Measurements from ENCODE around the gene PROZ.

Gene PROZ

DNA sequence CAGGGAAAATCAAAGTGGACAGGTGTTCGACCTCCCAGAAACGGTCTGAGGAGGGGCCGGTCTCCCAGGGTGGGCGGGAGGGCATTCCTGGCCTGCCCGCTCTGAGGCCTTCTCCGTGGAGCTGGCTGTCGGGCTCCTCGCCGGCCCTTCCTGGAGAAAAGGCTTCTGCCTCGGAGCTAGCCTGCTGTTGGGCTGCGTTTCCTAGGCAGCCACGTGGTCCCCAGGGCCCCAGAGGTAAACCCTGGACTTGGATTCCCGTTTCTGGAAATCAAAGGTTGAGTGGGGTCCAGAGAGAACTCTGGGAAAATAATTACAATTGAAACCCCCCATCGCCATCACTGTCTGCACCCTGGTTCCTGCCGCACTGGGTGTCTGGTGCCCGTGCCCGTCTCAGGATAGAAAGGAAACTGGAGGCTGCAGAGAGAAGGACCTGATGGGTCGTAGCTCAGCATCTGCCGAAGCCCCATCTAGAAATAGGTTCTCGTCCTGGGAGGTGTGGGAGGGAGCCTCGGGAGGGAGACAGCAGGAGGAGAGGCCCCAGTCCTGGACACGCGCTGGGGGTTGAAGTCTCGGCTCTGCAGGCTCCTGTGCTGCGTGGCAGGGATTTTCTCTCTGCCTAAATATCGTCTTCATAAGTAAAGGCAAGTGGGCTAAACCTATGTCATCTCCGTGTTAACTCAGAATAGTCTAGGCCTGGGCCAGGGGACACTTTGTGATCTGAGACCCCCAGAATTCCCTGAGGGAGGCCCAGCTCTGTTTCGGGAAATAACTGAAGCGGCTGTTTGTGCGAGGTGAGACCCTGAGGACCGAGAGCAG is 7.7 kb upstream of the PROZ start:
- Histone ChIP-seq H3K4me1 (ENCODE audit: control insufficient read depth, insufficient read depth, low read length) (peaks cover 3% of the 10 kb centered on the region; the same call in 1 of the 2 replicates), H3K36me3 (ENCODE audit: control insufficient read depth, insufficient read depth, low read length) (no peaks in the 10 kb centered on the region), H3K9me3 (ENCODE audit: control insufficient read depth, insufficient read depth, low read length) (no peaks in the 10 kb centered on the region), H3K4me3 (ENCODE audit: low read length) (no peak overlapping the region), H3K27ac (ENCODE audit: low read length) (no peak overlapping the region), H3K27me3 (ENCODE audit: control insufficient read depth, insufficient read depth, low read length) (peaks cover 2% of the 10 kb centered on the region; the same call in 1 of the 2 replicates)
- no peak for DNase-seq (ENCODE audit: low read depth, low spot score)
- no CpG with 5 or more reads among the region's 31 CpGs for WGBS (ENCODE audit: insufficient coverage, insufficient read length)

DNA sequence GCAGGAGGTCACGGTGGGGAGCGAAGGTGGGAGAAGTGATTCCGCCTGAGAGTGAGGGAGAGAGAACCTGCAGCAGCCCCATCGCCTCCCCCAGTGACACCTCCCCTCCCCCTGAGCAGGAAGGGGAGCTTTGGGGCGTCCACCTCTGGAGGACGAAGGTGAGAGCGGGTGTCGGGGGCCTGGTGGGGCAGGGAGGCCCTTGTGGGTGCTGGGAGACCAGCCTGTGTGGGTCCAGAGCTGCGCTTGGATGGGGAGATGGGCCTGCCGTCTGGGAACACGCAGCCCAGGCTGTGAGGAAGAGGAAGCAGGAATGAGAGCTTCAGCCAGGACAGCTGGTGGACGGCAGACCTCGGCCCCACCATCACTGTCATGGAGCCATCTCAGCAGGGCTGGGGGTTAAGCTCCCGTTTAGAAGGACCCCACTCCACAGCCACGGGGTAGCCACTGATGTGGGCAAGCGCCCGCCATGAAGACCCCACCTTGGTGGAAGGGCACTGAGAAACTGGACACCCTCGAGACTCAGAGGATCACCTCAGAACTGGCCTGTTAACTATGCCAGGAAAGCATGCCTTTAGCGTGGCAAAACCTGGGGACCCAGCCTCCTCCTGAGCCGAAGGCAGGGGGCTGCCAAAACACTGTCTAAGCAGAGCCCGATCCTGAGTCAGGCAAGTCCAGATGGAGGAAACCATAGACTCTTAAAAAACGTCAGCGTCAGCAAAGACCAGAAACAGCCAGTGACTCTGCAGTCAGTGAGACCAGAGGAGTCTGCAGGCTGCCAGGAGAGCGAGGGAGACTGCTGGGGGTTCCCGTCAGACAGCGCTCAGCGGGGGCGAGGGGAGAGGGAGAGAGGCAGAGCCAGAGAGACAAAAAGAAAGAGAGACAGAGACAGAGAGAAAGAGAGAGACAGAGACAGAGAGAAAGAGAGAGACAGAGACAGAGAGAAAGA is 6.4 kb upstream of the PROZ start:
- WGBS (ENCODE audit: insufficient coverage, insufficient read length), result no CpG with 5 or more reads among the region's 28 CpGs

DNA sequence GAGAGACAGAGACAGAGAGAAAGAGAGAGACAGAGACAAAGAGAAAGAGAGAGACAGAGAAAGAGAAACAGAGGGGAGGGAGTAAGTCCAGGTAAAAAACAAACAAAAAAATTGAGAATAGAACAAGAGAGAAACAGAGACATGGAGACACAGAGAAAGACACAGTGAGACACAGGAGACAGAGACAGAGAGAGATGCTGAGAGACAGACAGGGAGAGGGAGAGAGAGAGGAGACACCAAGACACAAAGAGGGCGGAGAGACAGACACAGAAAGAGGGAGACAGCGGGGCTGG is 5.8 kb upstream of the PROZ start:
- Histone ChIP-seq H3K9me3 (ENCODE audit: control insufficient read depth, insufficient read depth, low read length) (no peaks in the 10 kb centered on the region), H3K36me3 (ENCODE audit: control insufficient read depth, insufficient read depth, low read length) (no peaks in the 10 kb centered on the region), H3K27me3 (ENCODE audit: control insufficient read depth, insufficient read depth, low read length) (peaks cover 2% of the 10 kb centered on the region; the same call in 1 of the 2 replicates), H3K4me3 (ENCODE audit: low read length) (peak overlapping the region; percentile 15; the same call in 1 of the 2 replicates), H3K4me1 (ENCODE audit: control insufficient read depth, insufficient read depth, low read length) (peaks cover 3% of the 10 kb centered on the region; the same call in 1 of the 2 replicates), H3K27ac (ENCODE audit: low read length) (no peak overlapping the region)
- no peak for DNase-seq (ENCODE audit: low read depth, low spot score)
- WGBS (ENCODE audit: insufficient coverage, insufficient read length), result no CpG with 5 or more reads among the region's 2 CpGs

More for the DNA sequence above, 6.4 kb upstream of the PROZ start:
- Histone ChIP-seq H3K4me1 (ENCODE audit: control insufficient read depth, insufficient read depth, low read length) (peaks cover 3% of the 10 kb centered on the region; the same call in 1 of the 2 replicates), H3K36me3 (ENCODE audit: control insufficient read depth, insufficient read depth, low read length) (no peaks in the 10 kb centered on the region), H3K27me3 (ENCODE audit: control insufficient read depth, insufficient read depth, low read length) (peaks cover 2% of the 10 kb centered on the region; the same call in 1 of the 2 replicates), H3K4me3 (ENCODE audit: low read length) (no peak overlapping the region), H3K9me3 (ENCODE audit: control insufficient read depth, insufficient read depth, low read length) (no peaks in the 10 kb centered on the region), H3K27ac (ENCODE audit: low read length) (no peak overlapping the region)
- DNase-seq (ENCODE audit: low read depth, low spot score), result no peak

DNA sequence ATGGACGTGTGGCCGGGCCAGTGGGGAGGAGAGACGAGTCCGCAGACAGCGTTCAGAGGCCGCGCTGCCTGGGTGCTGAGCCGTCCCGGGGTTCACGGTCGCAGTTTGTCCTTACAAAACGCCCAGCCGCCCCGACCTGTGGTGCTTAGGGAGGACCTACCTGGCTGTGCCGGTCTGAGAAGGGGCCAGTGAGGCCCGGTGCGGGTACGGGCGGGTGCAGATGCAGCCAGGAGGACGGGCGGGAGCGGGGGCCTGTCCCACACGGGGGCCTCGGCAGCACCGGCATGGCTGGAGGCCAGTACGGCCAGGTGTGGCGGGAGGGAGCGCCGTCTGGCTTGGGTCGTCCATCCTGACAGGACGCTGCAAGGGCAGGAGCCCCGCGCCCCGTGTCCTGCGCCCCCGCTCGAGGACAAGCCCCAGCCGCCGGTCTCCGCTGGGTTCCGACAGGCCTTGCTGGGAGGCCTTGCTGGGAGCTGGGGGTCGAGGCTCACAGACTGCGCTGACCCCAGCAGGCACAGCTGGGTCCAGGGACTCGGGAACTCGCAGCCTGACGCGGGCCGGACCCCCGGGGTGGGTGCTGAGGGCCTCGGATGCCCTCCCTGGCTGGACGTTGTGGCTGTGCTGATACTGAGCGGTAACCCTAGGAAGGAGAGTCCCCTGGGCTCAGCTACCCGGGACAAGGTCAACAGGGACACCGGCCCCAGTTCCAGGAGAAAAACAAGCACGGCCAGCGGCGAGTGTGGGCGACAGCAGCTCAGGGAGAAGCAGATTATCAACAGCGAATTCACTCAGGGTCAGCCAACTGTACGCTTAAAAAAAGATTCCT is 5.3 kb upstream of the PROZ start:
- H3K27me3 ChIP-seq (ENCODE audit: control insufficient read depth, insufficient read depth, low read length), result peaks cover 2% of the 10 kb centered on the region; the same call in 1 of the 2 replicates
- no peaks in the 10 kb centered on the region for H3K9me3 ChIP-seq (ENCODE audit: control insufficient read depth, insufficient read depth, low read length)
- peak overlapping the region; percentile 15; the same call in 1 of the 2 replicates for H3K4me3 ChIP-seq (ENCODE audit: low read length)
- WGBS (ENCODE audit: insufficient coverage, insufficient read length), result no CpG with 5 or more reads among the region's 60 CpGs
- H3K4me1 ChIP-seq (ENCODE audit: control insufficient read depth, insufficient read depth, low read length), result peaks cover 3% of the 10 kb centered on the region; the same call in 1 of the 2 replicates
- H3K36me3 ChIP-seq (ENCODE audit: control insufficient read depth, insufficient read depth, low read length), result no peaks in the 10 kb centered on the region
- DNase-seq (ENCODE audit: low read depth, low spot score), result no peak
- no peak overlapping the region for H3K27ac ChIP-seq (ENCODE audit: low read length)

DNA sequence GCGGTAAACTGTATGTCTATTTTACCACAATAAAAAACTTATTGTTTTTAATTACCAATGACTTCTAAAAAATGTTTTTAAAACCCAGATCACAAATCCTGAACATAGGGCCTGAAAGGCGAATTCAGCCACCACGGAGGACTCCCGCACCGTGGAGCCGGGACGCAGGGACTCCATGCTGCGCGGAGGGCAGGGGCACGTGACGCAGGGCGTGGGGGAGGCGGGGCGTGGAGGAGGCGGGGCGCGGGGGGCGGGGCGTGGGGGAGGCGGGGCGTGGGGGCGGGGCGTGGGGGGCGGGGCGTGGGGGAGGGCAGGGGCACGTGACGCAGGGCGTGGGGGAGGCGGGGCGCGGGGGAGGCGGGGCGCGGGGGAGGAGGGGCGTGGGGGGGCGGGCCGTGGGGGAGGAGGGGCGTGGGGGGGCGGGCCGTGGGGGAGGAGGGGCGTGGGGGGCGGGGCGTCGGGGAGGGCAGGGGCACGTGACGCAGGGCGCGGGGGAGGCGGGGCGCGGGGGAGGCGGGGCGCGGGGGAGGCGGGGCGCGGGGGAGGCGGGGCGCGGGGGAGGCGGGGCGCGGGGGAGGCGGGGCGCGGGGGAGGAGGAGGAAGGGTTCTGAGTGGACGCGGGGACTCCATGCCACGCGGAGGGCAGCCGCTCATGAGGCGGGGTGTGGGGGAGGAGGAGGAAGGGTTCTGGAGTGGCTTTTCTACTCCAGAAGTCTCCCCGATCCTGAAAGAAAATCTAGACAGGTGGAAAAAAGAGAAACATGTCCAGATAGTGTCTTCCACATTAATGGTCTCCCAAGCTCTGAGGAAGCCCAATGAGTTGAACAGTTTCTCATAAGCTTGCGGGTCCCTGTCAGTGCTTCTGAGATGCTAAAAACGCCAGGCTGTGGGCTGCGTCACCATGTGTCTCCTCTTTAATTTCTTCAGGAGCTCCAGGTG is 4.4 kb upstream of the PROZ start:
- Histone ChIP-seq H3K27me3 (ENCODE audit: control insufficient read depth, insufficient read depth, low read length) (peaks cover 2% of the 10 kb centered on the region; the same call in 1 of the 2 replicates), H3K36me3 (ENCODE audit: control insufficient read depth, insufficient read depth, low read length) (no peaks in the 10 kb centered on the region), H3K27ac (ENCODE audit: low read length) (no peak overlapping the region), H3K4me1 (ENCODE audit: control insufficient read depth, insufficient read depth, low read length) (peaks cover 6% of the 10 kb centered on the region), H3K4me3 (ENCODE audit: low read length) (peak overlapping the region; percentile 19; the same call in 1 of the 2 replicates), H3K9me3 (ENCODE audit: control insufficient read depth, insufficient read depth, low read length) (no peaks in the 10 kb centered on the region)
- no CpG with 5 or more reads among the region's 76 CpGs for WGBS (ENCODE audit: insufficient coverage, insufficient read length)
- DNase-seq (ENCODE audit: low read depth, low spot score), result no peak

DNA sequence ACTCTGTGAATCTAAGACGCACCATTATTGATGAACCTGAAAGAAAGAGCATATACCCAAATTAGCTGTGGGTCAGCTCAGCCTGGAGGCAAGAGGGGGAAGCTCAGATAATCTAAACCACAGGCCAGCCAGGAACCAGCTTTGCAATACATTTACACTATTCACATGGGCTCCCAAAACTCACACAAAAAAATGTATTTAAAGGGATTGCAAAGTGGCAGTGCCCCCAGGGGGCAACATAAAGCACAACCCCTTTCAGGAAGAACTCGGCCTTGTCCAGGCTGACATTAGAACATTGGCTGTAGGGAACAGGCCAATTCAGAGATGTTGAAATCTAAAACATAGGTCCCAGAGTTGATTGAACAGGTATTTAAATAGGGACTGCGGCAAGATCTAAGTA is 3.2 kb upstream of the PROZ start:
- no CpG with 5 or more reads among the region's 3 CpGs for WGBS (ENCODE audit: insufficient coverage, insufficient read length)

DNA sequence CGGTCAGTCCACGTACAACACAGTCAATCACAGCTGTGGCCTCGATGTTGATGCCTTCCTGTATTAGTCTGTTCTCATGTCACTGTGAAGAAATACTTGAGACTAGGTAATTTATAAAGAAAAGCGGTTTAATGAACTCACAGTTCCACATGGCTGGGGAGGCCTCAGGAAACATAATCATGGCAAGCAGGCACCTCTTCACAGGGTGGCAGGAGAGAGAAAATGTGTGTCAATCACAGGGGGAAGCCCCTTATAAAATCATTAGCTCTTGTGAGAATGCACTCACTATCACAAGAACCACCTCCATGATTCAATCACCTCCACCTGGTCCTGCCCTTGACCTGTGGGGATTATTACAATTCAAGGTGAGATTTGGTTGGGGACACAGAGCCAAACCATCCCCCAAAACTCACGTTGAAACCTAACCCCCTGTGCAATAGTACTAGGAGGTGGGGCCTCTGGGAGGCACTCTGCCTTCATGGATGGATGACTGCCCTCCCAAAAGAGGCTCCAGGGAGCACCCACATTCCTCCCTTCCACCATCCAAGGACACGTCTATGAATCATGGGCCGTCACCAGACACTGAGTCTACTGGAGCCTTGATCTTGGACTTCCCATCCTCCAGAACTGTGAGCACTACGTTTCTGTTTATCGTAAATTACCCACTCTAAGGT is 2.3 kb upstream of the PROZ start:
- H3K36me3 ChIP-seq (ENCODE audit: control insufficient read depth, insufficient read depth, low read length), result no peaks in the 10 kb centered on the region
- H3K9me3 ChIP-seq (ENCODE audit: control insufficient read depth, insufficient read depth, low read length), result no peaks in the 10 kb centered on the region
- H3K27me3 ChIP-seq (ENCODE audit: control insufficient read depth, insufficient read depth, low read length), result peaks cover 2% of the 10 kb centered on the region; the same call in 1 of the 2 replicates
- H3K27ac ChIP-seq (ENCODE audit: low read length), result no peak overlapping the region
- H3K4me1 ChIP-seq (ENCODE audit: control insufficient read depth, insufficient read depth, low read length), result peaks cover 6% of the 10 kb centered on the region
- no CpG with 5 or more reads among the region's 9 CpGs for WGBS (ENCODE audit: insufficient coverage, insufficient read length)
- H3K4me3 ChIP-seq (ENCODE audit: low read length), result no peak overlapping the region
- DNase-seq (ENCODE audit: low read depth, low spot score), result no peak

More for the DNA sequence above, 3.2 kb upstream of the PROZ start:
- no peaks in the 10 kb centered on the region for H3K36me3 ChIP-seq (ENCODE audit: control insufficient read depth, insufficient read depth, low read length)
- peaks cover 2% of the 10 kb centered on the region; the same call in 1 of the 2 replicates for H3K27me3 ChIP-seq (ENCODE audit: control insufficient read depth, insufficient read depth, low read length)
- H3K4me3 ChIP-seq (ENCODE audit: low read length), result no peak overlapping the region
- no peak for DNase-seq (ENCODE audit: low read depth, low spot score)
- H3K9me3 ChIP-seq (ENCODE audit: control insufficient read depth, insufficient read depth, low read length), result no peaks in the 10 kb centered on the region
- H3K27ac ChIP-seq (ENCODE audit: low read length), result no peak overlapping the region
- H3K4me1 ChIP-seq (ENCODE audit: control insufficient read depth, insufficient read depth, low read length), result peaks cover 6% of the 10 kb centered on the region

DNA sequence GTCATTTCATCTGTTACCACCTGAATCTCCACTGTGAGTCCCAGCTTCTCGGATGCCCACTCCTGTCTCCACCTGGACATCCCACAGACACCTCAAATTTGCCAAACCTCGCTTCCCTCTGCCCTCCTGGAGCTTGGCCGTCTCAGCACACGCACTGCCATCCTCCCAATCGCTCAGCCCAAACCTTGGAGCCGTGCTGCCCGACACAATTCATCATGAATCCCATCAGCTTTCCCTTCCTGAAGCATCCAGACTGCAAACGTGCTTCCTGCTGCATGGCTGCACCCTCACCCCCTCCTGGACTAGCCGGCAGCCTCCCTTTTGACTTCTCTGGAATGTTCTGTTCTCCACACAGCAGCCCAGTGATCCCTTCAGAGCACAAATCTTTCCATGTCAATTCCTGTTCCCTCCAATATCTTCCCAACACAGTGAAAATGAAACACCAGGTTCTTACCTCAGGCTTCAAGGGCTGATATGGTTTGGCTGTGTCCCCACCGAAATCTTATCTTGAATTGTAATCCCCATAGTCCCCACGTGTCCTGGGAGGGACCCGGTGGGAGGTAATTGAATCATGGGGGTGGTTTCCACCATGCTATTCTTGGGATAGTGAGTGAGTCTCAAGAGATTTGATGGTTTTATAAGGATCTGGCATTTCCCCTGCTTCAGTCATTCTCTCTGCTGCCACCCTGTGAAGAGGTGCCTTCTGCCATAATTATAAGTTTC is 1.1 kb upstream of the PROZ start:
- no peak for DNase-seq (ENCODE audit: low read depth, low spot score)
- WGBS (ENCODE audit: insufficient coverage, insufficient read length), result no CpG with 5 or more reads among the region's 12 CpGs
- Histone ChIP-seq H3K27ac (ENCODE audit: low read length) (no peak overlapping the region), H3K27me3 (ENCODE audit: control insufficient read depth, insufficient read depth, low read length) (peaks cover under 1% of the 10 kb centered on the region; the same call in 1 of the 2 replicates), H3K4me3 (ENCODE audit: low read length) (no peak overlapping the region), H3K9me3 (ENCODE audit: control insufficient read depth, insufficient read depth, low read length) (no peaks in the 10 kb centered on the region), H3K4me1 (ENCODE audit: control insufficient read depth, insufficient read depth, low read length) (peaks cover 8% of the 10 kb centered on the region), H3K36me3 (ENCODE audit: control insufficient read depth, insufficient read depth, low read length) (no peaks in the 10 kb centered on the region)
